HepG2 (cell line): ENCODE measurements around the gene PLB1. TPM values are rescaled to one million over a fixed set of nuclear protein-coding genes. Genes with fewer than 3 reads are reported as not detected.

Experiments
- ATAC-seq: fragments of 200-7000 bp; cut with Tn5 transposase; 3 replicates; pipeline ENCODE4 v1.9.1; 2020; ENCODE audit warnings: mild to moderate bottlenecking, moderate library complexity
- BruUV-seq: library from RNA; stranded (reverse); fragments of 400-500 nt; replicated peaks from 2 replicates; lab custom pipeline; 2021; lab: Mats Ljungman, UMichigan
- CTCF ChIA-PET: fragments of 300-600 bp; formaldehyde crosslinking; extraction: SDS; loops from one replicate; lab custom pipeline; 2021; ENCODE audit warnings: low total read pairs, inconsistent platforms, low intra/inter-chr PET ratio; lab: Yijun Ruan, JAX
- POLR2A ChIA-PET: fragments of 350-600 bp; sonication (Branson Sonifier 250); formaldehyde crosslinking; loops from one replicate; lab custom pipeline; 2020; ENCODE audit warnings: antibody characterized with exemption, inconsistent platforms; lab: Yijun Ruan, JAX
- DNase-seq: peaks from one replicate; pipeline ENCODE4 v3.0.0-alpha.2; 2015; ENCODE audit warnings: low spot score
- FAIRE-seq: peaks from 3 replicates; lab custom pipeline; 2011; peaks lifted over from hg19 to GRCh38; lab: Jason Lieb, UNC
- H2AFZ ChIP-seq: one replicate; pipeline ENCODE4 v1.6.1; 2011; ENCODE audit warnings: low read length, inconsistent platforms
- H3K27ac ChIP-seq: fragments of 300-600 bp; 3 replicates; pipeline ENCODE4 v1.8.0; 2011; ENCODE audit warnings: mixed run types, mild to moderate bottlenecking, mixed read lengths, low read length, inconsistent platforms; ENCODE audit not compliant: insufficient read depth; ENCODE audit errors: extremely low read length
- H3K27me3 ChIP-seq, 2 experiments: fragments of 200-600 bp in 1 of 2; 2 replicates in 1 of 2; 3 replicates in 1 of 2; pipeline versions ENCODE4 v1.6.0 to v1.8.0; 2011; ENCODE audit warnings: low read length in 2 of 2, mild to moderate bottlenecking in 2 of 2, moderate library complexity in 2 of 2, inconsistent platforms in 1 of 2; ENCODE audit not compliant: insufficient read depth in 2 of 2, control insufficient read depth in 1 of 2
- H3K36me3 ChIP-seq, 2 experiments: fragments of 200-600 bp in 1 of 2; replicated peaks in 1 of 2; 2 replicates in 1 of 2; 3 replicates in 1 of 2; pipeline versions ENCODE4 v1.5.1 to v1.8.0; 2011; ENCODE audit warnings: low read length in 2 of 2, inconsistent platforms in 1 of 2; ENCODE audit not compliant: insufficient read depth in 2 of 2, control insufficient read depth in 1 of 2
- H3K4me1 ChIP-seq: 2 replicates; pipeline ENCODE4 v1.5.1; 2012; ENCODE audit warnings: low read length, inconsistent platforms; ENCODE audit not compliant: insufficient read depth
- H3K4me2 ChIP-seq: 2 replicates; pipeline ENCODE4 v1.6.0; 2011; ENCODE audit warnings: low read depth, low read length, inconsistent platforms
- H3K4me3 ChIP-seq, 3 experiments: fragments of 200-600 bp in 1 of 3; sonication (generic), shearing (Covaris generic) in 1 of 3; replicated peaks in 1 of 3; 2 replicates each; pipeline ENCODE4 v1.5.1; 2011 to 2016; ENCODE audit warnings: low read length in 3 of 3, inconsistent platforms in 2 of 3, low read depth in 2 of 3, mild to moderate bottlenecking in 2 of 3, control low read depth in 1 of 3, mixed read lengths in 1 of 3; ENCODE audit not compliant: insufficient read depth in 1 of 3
- H3K79me2 ChIP-seq: one replicate; pipeline ENCODE4 v1.6.1; 2011; ENCODE audit warnings: low read length, inconsistent platforms; ENCODE audit not compliant: insufficient read depth
- H3K9ac ChIP-seq: 2 replicates; pipeline ENCODE4 v1.6.0; 2011; ENCODE audit warnings: mild to moderate bottlenecking, low read depth, low read length, inconsistent platforms; ENCODE audit not compliant: insufficient read depth
- H3K9me3 ChIP-seq: 2 replicates; pipeline ENCODE4 v1.5.1; 2012; ENCODE audit warnings: mild to moderate bottlenecking, low read length
- H4K20me1 ChIP-seq: 2 replicates; pipeline ENCODE4 v1.6.0; 2011; ENCODE audit warnings: inconsistent platforms, mild to moderate bottlenecking, low read length, moderate library complexity; ENCODE audit not compliant: insufficient read depth
- ARID2 ChIP-seq: sonication (generic); formaldehyde crosslinking; IDR thresholded peaks from 2 replicates; pipeline ENCODE4 v1.8.1; 2022; ENCODE audit warnings: mild to moderate bottlenecking, missing genetic modification reagents, borderline replicate concordance
- ATRX ChIP-seq: sonication (generic); formaldehyde crosslinking; IDR thresholded peaks from 2 replicates; pipeline ENCODE4 v1.4.0; 2020; ENCODE audit warnings: missing genetic modification reagents, borderline replicate concordance
- CBX2 ChIP-seq, 2 experiments: fragments of 200-600 bp in 1 of 2; sonication (generic); formaldehyde crosslinking in 1 of 2; IDR thresholded peaks; 2 replicates each; pipeline versions ENCODE4 v1.7.0 to v1.8.1; 2018 to 2022; ENCODE audit warnings: low read depth in 2 of 2, low read length in 1 of 2, mild to moderate bottlenecking in 1 of 2, missing genetic modification reagents in 1 of 2
- HDAC1 ChIP-seq: sonication (generic); formaldehyde crosslinking; IDR thresholded peaks from 2 replicates; pipeline ENCODE4 v1.5.1; 2020; ENCODE audit warnings: mild to moderate bottlenecking, missing genetic modification reagents
- SOX6 ChIP-seq, 2 experiments: fragments of 450-650 bp in 1 of 2; sonication (generic) in 1 of 2; formaldehyde crosslinking in 1 of 2; IDR thresholded peaks; 2 replicates each; pipeline versions ENCODE4 v1.4.0 to v1.6.1; 2017 to 2020; ENCODE audit warnings: antibody characterized with exemption in 1 of 2, mild to moderate bottlenecking in 1 of 2, missing genetic modification reagents in 1 of 2
- ZBTB7A ChIP-seq: sonication (generic); formaldehyde crosslinking; IDR thresholded peaks from 2 replicates; pipeline ENCODE4 v1.8.0; 2022; ENCODE audit warnings: mild to moderate bottlenecking, missing genetic modification reagents
- ZNF564 ChIP-seq: sonication (generic); formaldehyde crosslinking; IDR thresholded peaks from 2 replicates; pipeline ENCODE4 v1.8.1; 2023; ENCODE audit warnings: mild to moderate bottlenecking, missing genetic modification reagents
- ZNF577 ChIP-seq: sonication (generic); formaldehyde crosslinking; IDR thresholded peaks from 2 replicates; pipeline ENCODE4 v1.4.0; 2020; ENCODE audit warnings: mild to moderate bottlenecking, low read depth, missing genetic modification reagents, borderline replicate concordance
- ZNF720 ChIP-seq: sonication (generic); formaldehyde crosslinking; IDR thresholded peaks from 2 replicates; pipeline ENCODE4 v1.4.0; 2020; ENCODE audit warnings: missing genetic modification reagents
- ZNF773 ChIP-seq: sonication (generic); formaldehyde crosslinking; IDR thresholded peaks from 2 replicates; pipeline ENCODE4 v1.4.0; 2020; ENCODE audit warnings: missing genetic modification reagents, borderline replicate concordance
- WGBS: methylation state at CpG from one replicate; pipeline ENCODE4 v1.1.6; 2017; ENCODE audit warnings: low lambda C conversion rate; 5-methylcytosine and 5-hydroxymethylcytosine counted together
- in situ Hi-C: cut with HindIII; loops from 2 replicates; pipeline ENCODE4 v1.10.0; 2017; ENCODE audit warnings: low pct_unique_long_range_greater_than_20kb; ENCODE audit not compliant: extremely low pct_ligation_motif_present
- intact Hi-C: fragments of 100-400 bp; cut with micrococcal nuclease; formaldehyde crosslinking; loops from one replicate; pipeline ENCODE4 v1.10.0; 2022; ENCODE audit not compliant: unreplicated experiment
- polyA plus RNA-seq, 8 experiments: library from polyadenylated mRNA; depleted of rRNA in 3 of 8; stranded (reverse) in 7 of 8; unstranded in 1 of 8; fragments of >200 nt; fragmentation: Illumina TruSeq in 4 of 8; extraction: Trizol in 4 of 8; gene quantifications; 2 replicates each; pipeline versions ENCODE4 v1.2.1 to v1.2.3, GENCODE V29; 2011 to 2016; ENCODE audit warnings: low read depth in 4 of 8, missing spikeins in 1 of 8, mixed read lengths in 1 of 8; ENCODE audit not compliant: insufficient read depth in 1 of 8
- total RNA-seq, 5 experiments: library from RNA; depleted of rRNA; stranded (reverse); fragments of >200 nt; fragmentation: Illumina TruSeq; extraction: Trizol; gene quantifications; 2 replicates each; pipeline ENCODE4 v1.2.3, GENCODE V29; 2016; ENCODE audit warnings: low read depth in 1 of 5
- TF ChIP-seq, protein P1 (sequence below): sonication (generic); formaldehyde crosslinking; IDR thresholded peaks from 2 replicates; pipeline ENCODE4 v1.4.0; 2020; ENCODE audit warnings: missing genetic modification reagents, borderline replicate concordance
- TF ChIP-seq, protein P2 (sequence below): sonication (generic); formaldehyde crosslinking; IDR thresholded peaks from 2 replicates; pipeline ENCODE4 v1.8.1; 2023; ENCODE audit warnings: mild to moderate bottlenecking, missing genetic modification reagents, borderline replicate concordance
- TF ChIP-seq, protein P3 (sequence below): IDR thresholded peaks from 2 replicates; pipeline ENCODE4 v1.4.0; 2020; ENCODE audit warnings: mild to moderate bottlenecking, missing genetic modification reagents
- TF ChIP-seq, protein P4 (sequence below): sonication (generic); formaldehyde crosslinking; IDR thresholded peaks from 2 replicates; pipeline ENCODE4 v1.4.0; 2020; ENCODE audit warnings: missing genetic modification reagents

Gene PLB1
- total and polyA plus RNA-seq, 2 of the 13 experiments (the other 11 are each of a cell fraction or from before 2014, with no cell fraction given), result 0.20 to 1.8 TPM

DNA sequence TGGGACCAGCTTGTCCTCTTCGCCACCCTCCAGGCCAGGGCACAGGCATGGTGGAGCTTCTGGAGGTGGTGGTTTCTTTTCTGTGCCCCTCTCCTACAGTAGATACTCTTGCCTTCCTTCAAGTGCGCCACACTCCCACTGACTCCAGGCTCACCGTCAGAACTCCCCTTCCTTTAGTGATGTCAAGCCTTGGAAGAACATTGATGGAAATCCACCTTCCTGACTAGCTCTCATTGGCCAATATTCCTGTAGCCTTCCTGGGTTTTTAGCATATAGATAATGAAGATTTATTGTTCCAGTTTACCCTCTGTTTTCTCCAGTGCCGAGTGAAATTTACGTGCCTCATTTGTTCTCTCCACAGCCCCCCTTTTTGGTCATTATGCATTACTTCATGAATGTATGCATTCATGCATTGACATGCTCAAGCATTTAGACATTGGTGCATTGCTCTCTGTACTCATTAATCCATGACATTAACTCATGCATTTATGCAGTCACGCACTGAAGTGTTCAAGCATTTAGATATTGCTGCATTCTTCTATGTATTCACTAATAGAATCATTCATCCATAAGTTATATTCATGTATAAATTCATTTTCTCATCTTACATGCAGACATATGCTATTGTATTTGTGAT lies 37.3 kb downstream of the PLB1 start:
- DNase-seq, result no peak
- Histone ChIP-seq H3K27me3 (peaks cover 0 to 28% of the 10 kb centered on the region in 2 experiments; a peak in 3 of 5 replicates), H3K36me3 (no peaks in the 10 kb centered on the region), H3K4me1 (no peaks in the 10 kb centered on the region), H3K9me3 (no peaks in the 10 kb centered on the region), H4K20me1 (no peaks in the 10 kb centered on the region), H3K9ac (no peak overlapping the region), H2AFZ (no peak overlapping the region), H3K27ac (no peak overlapping the region), H3K4me3 (no peak overlapping the region), H3K79me2 (no peaks in the 10 kb centered on the region), H3K4me2 (no peak overlapping the region)
- ChIA-PET CTCF (no interaction called here), POLR2A (no interaction called here)
- in situ Hi-C loops (no loop called here), intact Hi-C loops (no loop called here)
- 44% methylated on average over 6 of the region's 6 CpGs for WGBS
- FAIRE-seq, result no peak
- BruUV-seq, result no TSS peak
- ATAC-seq, result no peak
- no peak for TF ChIP-seq ZNF720 (CRISPR knock-in tag)
- TF ChIP-seq CBX2 (IDR thresholded peaks at IDR 0.05; ENCODE audit: low read depth, low read length), result no peak
- TF ChIP-seq CBX2 (CRISPR knock-in tag; IDR thresholded peaks at IDR 0.05; ENCODE audit: low read depth), result no peak
- TF ChIP-seq, protein P1, sequence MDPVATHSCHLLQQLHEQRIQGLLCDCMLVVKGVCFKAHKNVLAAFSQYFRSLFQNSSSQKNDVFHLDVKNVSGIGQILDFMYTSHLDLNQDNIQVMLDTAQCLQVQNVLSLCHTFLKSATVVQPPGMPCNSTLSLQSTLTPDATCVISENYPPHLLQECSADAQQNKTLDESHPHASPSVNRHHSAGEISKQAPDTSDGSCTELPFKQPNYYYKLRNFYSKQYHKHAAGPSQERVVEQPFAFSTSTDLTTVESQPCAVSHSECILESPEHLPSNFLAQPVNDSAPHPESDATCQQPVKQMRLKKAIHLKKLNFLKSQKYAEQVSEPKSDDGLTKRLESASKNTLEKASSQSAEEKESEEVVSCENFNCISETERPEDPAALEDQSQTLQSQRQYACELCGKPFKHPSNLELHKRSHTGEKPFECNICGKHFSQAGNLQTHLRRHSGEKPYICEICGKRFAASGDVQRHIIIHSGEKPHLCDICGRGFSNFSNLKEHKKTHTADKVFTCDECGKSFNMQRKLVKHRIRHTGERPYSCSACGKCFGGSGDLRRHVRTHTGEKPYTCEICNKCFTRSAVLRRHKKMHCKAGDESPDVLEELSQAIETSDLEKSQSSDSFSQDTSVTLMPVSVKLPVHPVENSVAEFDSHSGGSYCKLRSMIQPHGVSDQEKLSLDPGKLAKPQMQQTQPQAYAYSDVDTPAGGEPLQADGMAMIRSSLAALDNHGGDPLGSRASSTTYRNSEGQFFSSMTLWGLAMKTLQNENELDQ (CRISPR knock-in tag), result no peak
- no peak for TF ChIP-seq SOX6 (IDR thresholded peaks at IDR 0.05)
- TF ChIP-seq SOX6 (CRISPR knock-in tag; IDR thresholded peaks at IDR 0.05), result no peak
- no peak for TF ChIP-seq ZNF564 (CRISPR knock-in tag)
- TF ChIP-seq, protein P2, sequence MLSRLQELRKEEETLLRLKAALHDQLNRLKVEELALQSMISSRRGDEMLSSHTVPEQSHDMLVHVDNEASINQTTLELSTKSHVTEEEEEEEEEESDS (CRISPR knock-in tag), result no peak
- no peak for TF ChIP-seq ZNF577
- TF ChIP-seq ATRX (CRISPR knock-in tag), result no peak
- no peak for TF ChIP-seq HDAC1
- no peak for TF ChIP-seq ARID2 (CRISPR knock-in tag)
- TF ChIP-seq, protein P3, sequence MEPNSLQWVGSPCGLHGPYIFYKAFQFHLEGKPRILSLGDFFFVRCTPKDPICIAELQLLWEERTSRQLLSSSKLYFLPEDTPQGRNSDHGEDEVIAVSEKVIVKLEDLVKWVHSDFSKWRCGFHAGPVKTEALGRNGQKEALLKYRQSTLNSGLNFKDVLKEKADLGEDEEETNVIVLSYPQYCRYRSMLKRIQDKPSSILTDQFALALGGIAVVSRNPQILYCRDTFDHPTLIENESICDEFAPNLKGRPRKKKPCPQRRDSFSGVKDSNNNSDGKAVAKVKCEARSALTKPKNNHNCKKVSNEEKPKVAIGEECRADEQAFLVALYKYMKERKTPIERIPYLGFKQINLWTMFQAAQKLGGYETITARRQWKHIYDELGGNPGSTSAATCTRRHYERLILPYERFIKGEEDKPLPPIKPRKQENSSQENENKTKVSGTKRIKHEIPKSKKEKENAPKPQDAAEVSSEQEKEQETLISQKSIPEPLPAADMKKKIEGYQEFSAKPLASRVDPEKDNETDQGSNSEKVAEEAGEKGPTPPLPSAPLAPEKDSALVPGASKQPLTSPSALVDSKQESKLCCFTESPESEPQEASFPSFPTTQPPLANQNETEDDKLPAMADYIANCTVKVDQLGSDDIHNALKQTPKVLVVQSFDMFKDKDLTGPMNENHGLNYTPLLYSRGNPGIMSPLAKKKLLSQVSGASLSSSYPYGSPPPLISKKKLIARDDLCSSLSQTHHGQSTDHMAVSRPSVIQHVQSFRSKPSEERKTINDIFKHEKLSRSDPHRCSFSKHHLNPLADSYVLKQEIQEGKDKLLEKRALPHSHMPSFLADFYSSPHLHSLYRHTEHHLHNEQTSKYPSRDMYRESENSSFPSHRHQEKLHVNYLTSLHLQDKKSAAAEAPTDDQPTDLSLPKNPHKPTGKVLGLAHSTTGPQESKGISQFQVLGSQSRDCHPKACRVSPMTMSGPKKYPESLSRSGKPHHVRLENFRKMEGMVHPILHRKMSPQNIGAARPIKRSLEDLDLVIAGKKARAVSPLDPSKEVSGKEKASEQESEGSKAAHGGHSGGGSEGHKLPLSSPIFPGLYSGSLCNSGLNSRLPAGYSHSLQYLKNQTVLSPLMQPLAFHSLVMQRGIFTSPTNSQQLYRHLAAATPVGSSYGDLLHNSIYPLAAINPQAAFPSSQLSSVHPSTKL, result no peak
- TF ChIP-seq ZNF773 (CRISPR knock-in tag), result no peak
- TF ChIP-seq, protein P4, sequence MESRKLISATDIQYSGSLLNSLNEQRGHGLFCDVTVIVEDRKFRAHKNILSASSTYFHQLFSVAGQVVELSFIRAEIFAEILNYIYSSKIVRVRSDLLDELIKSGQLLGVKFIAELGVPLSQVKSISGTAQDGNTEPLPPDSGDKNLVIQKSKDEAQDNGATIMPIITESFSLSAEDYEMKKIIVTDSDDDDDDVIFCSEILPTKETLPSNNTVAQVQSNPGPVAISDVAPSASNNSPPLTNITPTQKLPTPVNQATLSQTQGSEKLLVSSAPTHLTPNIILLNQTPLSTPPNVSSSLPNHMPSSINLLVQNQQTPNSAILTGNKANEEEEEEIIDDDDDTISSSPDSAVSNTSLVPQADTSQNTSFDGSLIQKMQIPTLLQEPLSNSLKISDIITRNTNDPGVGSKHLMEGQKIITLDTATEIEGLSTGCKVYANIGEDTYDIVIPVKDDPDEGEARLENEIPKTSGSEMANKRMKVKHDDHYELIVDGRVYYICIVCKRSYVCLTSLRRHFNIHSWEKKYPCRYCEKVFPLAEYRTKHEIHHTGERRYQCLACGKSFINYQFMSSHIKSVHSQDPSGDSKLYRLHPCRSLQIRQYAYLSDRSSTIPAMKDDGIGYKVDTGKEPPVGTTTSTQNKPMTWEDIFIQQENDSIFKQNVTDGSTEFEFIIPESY (CRISPR knock-in tag), result no peak
- TF ChIP-seq ZBTB7A (CRISPR knock-in tag), result no peak
